Hippocampal formation (tissue), 2 donors: ENCODE measurements around the gene ZNF630.
"Not testable (repeated sequence)": the region's sequence is repeated elsewhere in the genome, so short reads cannot be mapped to it uniquely, and the experiment has no call there.

Experiments
- DNase-seq, 2 donors: peaks; one replicate each; lab custom pipeline; 2025; lab: John Stamatoyannopoulos, UW

Gene ZNF630

GRCh38 chrX:48071064-48071985 is at the start of gene ZNF630:
TSS of gene ZNF630 (minus strand) at chrX:48071640. CDS start at chrX:48066886, 4,754 bp downstream.
- DNase-seq = peak; percentile 16 to 56

GRCh38 chrX:48107717-48108116 is 36.3 kb upstream of the ZNF630 start:
- DNase-seq = no peak

GRCh38 chrX:48102874-48103374 is 31.5 kb upstream of the ZNF630 start:
- DNase-seq = no peak

DNA sequence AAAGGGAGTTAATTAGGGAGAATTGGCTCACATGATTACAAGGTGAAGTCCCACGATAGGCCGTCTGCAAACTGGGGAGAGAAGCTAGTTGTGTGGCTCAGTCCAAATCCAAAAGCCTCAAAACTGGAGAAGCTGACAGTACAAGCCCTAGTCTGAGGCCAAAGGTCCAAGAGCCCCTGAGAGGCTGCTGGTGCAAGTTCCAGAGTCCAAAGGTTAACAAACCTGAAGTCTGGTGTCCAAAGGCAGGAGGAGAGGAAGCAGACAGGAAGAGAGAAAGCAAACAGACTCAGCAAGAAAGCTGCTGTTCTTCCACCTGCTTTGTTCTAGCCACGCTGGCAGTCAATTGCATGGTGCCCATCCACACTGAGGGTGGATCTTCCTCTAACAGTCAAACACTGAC is 30.0 kb upstream of the ZNF630 start:
- no peak for DNase-seq

DNA sequence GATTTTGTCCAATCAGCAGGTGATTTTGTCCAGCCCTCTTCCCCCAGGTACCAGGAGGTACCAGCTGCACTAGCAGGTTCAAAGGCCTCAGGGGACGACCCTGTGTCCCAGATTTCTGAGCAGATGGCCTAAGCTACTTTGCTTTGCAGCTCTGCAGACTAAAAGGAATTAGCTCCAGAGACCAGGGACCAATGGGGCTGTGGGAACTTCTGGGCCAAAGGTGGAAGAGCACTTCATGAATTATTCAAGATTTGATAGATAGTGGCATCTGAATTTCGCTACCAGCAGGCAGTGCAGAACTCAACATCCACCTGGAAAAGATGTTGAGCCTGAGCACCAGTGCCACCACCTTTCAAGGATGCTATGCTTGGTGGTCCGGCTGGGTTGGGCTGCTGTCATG is 21.1 kb upstream of the ZNF630 start:
- not testable (repeated sequence) for DNase-seq

DNA sequence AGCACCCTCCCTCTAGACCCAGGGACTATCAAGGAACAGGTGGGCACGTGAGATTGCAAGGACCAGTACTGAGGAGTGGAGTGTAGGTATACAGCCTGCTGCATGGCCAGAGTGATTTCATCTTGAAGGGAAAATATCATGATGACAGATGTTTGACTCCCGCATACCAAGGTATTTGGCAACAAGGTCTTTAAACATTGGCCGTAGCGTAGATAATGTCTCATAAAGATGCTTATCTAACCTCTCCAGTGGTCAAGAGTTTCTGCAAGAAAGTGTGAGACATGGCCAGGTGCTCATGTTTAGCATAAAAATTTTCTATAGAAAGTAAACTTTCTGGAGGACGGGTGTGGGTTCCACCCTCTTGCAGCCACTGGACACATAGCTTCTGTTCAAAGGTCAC is 18.7 kb upstream of the ZNF630 start:
- DNase-seq = no peak

DNA sequence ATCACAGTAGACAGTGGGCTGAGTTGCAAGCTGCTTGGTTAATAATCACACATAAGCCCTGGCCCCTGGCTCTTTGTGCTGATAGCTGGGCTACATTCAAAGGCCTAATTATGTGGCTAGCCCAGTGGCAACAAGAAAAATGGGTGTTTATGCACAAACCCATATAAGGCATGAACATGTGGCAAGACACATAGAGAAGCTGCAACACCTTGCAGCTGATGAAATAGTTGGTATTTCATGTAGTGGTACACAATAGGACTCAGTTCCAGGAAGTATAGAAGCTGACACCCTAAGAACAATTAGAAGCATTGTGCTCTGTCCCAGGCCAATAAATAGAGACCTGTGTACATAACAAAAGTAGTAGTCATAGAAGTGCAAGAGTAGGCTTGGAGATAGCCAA is 14.6 kb upstream of the ZNF630 start:
- DNase-seq = no peak

DNA sequence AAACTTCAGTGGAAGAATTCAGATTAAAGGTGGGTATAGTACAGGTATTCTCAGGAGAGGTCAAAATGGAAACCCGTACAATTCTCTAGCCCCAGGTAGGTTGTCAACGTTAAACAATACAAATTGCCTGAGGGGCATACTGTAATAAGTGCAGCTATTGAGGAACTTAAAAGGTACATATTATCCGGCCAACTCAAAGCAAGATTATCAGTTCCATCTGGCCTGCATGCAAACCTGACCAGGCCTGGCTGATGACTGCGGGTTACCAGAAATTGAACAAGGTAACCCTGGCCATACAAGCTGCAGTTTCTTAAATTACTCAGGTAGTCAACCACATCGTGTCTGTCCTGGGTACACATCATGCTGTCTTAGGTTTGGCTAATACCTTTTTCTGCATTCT is 12.3 kb upstream of the ZNF630 start:
- DNase-seq = no peak

DNA sequence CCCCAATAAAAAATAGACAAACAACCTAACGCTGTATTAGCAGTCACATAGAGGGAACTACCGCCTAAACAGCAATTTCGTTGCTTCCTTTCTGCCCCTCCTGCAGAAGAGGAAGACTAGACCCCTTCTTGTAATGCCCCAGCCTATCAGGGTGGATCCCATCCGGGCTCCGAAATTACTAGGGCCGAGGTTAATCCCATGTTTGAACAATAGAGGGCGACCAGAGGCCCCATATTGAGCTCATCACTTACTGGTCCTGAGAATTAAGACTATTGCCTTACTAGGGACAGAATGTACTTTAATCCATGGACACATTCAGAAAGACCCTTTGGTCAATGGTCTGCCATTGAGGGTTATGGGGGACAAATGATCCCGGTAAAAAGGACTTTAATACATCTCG is 11.8 kb upstream of the ZNF630 start:
- DNase-seq = peak in 1 of 2 donors; percentile 3

DNA sequence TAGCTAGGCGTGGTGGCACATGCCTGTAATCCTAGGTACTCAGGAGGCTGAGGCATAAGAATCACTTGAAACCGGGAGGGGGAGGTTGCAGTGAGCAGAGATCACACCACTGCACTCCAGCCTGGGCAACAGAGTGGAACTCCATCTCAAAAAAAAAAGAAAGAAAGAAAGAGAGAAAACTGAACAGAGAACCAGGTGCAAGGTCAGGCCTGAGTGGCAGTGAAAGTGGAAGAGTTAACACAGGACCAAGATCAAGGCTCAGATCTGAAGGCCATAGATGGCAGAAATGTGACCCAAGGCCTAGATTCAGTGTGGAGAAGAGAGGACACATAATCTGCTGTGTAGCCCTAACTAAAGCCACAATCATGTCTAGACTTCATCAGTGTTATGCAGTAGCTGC is 4.9 kb upstream of the ZNF630 start:
- DNase-seq = no peak

DNA sequence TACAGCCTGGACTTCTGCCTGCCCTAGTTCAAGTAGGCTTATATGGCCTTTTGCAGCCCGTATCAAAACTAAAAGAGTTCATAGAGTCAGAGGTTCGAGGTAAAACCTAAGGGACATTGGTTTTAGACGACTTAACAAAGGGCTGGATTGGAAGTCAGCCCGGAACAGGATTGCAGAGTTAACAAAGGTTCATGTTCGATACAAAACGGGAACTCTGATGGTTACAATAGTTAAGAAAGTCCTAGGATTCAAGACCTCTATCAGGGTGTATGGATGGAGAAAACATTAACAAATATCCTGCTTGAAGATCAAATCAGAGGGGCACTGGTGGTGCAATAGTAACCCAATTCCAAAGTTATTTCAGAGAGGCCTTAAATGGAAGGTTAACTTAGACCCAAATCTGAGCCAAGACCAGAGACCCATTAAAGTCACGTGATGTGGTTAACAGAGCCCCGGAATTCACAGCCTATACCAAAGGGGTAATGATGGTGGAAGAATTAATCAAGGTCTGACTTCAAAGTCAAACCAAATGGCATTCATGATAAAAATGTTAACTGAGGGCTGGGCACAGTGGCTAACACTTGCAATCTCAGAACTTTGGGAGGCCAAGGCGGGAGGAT is 656 bp upstream of the ZNF630 start:
- no peak for DNase-seq

- DNase-seq = no peak
Measured at GRCh38 chrX:48068096-48068887, 3.1 kb downstream of the ZNF630 start.

DNA sequence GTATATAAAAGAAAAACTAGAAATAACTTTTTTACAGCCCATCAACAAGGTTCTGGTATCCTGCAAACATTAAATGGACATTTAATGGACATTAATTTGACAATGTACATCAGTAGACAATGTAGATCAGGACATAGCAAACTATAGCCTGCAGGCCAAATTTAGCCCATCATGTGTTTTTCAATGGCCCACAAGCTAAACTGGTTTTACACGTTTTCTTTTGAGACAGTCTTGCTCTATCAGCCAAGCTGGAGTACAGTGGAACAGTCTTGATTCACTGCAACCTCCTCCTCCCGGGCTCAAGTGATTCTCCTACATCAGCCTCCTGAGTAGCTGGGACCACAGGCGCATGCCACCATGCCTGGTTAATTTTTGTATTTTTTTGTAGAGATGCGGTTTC is 7.2 kb downstream of the ZNF630 start:
- DNase-seq = no peak

- DNase-seq = no peak
Measured at GRCh38 chrX:48059296-48059639, 12.2 kb downstream of the ZNF630 start.

DNA sequence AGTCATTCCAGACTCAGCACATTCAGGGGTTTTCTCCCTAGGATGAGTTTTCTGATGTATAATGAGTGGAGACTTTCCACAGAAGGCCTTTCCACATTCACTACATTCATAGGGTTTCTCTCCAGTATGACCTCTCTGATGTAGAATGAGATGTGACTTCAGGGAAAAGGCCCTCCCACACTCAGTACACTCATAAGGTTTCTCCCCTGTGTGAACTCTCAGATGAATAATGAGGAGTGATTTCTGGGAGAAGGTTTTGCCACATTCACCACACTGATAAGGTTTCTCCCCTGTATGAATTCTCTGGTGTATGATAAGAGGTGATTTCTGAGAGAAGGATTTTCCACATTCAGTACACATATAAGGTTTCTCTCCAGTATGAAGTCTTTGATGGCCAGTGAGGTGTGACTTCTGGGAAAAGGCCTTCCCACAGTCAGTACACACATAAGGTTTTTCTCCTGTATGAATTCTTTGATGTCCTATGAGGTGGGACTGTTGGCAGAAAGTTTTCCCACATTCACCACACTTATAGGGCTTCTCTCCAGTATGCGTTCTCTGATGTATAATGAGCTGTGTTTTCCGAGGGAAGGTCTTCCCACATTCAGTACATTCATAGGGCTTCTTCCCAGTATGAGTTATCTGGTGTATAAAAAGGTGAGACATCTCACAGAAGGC is 12.7 kb downstream of the ZNF630 start:
- no peak for DNase-seq

DNA sequence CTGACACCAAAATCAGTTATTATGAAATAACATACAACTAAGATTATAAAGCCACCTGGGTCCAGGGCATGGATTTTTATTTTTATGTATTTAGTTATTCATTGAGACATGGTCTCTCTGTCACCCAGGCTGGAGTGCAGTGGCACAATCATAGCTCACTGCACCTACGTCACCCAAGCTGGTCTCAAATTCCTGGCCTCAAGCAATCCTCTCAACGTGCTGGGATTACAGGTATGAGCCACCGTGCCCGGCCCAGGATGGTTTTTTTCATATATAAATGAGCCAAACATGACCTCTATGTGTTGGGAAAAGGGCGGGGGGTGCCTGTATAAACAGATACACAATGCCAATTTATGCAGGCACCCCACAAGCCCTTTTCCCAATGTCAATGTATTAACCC is 24.6 kb downstream of the ZNF630 start:
- DNase-seq = no peak

- DNase-seq = no peak
Measured at GRCh38 chrX:48045410-48046311, 25.8 kb downstream of the ZNF630 start.

- DNase-seq = no peak
Measured at GRCh38 chrX:48043056-48043455, 28.4 kb downstream of the ZNF630 start.

- no peak for DNase-seq
Measured at GRCh38 chrX:48035891-48036290, 35.5 kb downstream of the ZNF630 start.

- DNase-seq = not testable (repeated sequence)
Measured at GRCh38 chrX:48030641-48031173, 40.7 kb downstream of the ZNF630 start.

GRCh38 chrX:48030237-48030636 is 41.2 kb downstream of the ZNF630 start:
- DNase-seq = no peak
